PC-3 (cell line): ENCODE results near the gene CAPN1.

Experiments
- CTCF ChIP-seq: fragments of 300-600 bp; sonication (generic); conservative IDR thresholded peaks from 2 replicates; pipeline ENCODE4 v1.5.1; 2017; ENCODE audit warnings: antibody characterized with exemption, low read depth, mild to moderate bottlenecking, low read length
- EZH2 ChIP-seq: fragments of 300-600 bp; sonication (generic); IDR thresholded peaks from one replicate; pipeline ENCODE4 v1.6.1; 2017; ENCODE audit warnings: antibody characterized with exemption, mild to moderate bottlenecking, low read length; ENCODE audit not compliant: unreplicated experiment
- EZH2phosphoT487 ChIP-seq: fragments of 300-600 bp; sonication (generic); IDR thresholded peaks from 2 replicates; pipeline ENCODE4 v1.6.1; 2018; ENCODE audit warnings: mild to moderate bottlenecking, antibody characterized with exemption, low read length, borderline replicate concordance

GRCh38 chr11:65208785-65209710 lies 27.3 kb downstream of the CAPN1 start:
- TF ChIP-seq CTCF (no peak), EZH2phosphoT487 (no peak), EZH2 (no peak)
